ENCODE data around the gene LAMB2.

GRCh38 chr3:49123687-49124086 is 9.2 kb downstream of the LAMB2 start:
- TF ChIP-seq POLR2A (IDR thresholded peaks at IDR 0.05; ENCODE audit: low read depth, low read length) (no peak), TAF1 (IDR thresholded peaks at IDR 0.05; ENCODE audit: low read depth, low read length) (no peak), POLR2AphosphoS5 (IDR thresholded peaks at IDR 0.05; ENCODE audit: low read depth, low read length) (no peak), PAX5 (IDR thresholded peaks at IDR 0.05; ENCODE audit: insufficient read depth, low read length, severe bottlenecking) (no peak)

All from GM12891 (cell line).